GM21737 (cell line): ENCODE measurements around the gene MTF1.
A peak's percentile ranks its signal among the peaks of the same experiment; 100 is the strongest.
"Not testable (repeated sequence)": the region's sequence is repeated elsewhere in the genome, so short reads cannot be mapped to it uniquely, and the experiment has no call there.

Source experiments
- ATAC-seq: cut with Tn5 transposase; IDR thresholded peaks from one replicate; pipeline ENCODE4 v1.9.1; 2021; ENCODE audit warnings: mild to moderate bottlenecking, moderate library complexity; ENCODE audit not compliant: unreplicated experiment

Gene MTF1

DNA sequence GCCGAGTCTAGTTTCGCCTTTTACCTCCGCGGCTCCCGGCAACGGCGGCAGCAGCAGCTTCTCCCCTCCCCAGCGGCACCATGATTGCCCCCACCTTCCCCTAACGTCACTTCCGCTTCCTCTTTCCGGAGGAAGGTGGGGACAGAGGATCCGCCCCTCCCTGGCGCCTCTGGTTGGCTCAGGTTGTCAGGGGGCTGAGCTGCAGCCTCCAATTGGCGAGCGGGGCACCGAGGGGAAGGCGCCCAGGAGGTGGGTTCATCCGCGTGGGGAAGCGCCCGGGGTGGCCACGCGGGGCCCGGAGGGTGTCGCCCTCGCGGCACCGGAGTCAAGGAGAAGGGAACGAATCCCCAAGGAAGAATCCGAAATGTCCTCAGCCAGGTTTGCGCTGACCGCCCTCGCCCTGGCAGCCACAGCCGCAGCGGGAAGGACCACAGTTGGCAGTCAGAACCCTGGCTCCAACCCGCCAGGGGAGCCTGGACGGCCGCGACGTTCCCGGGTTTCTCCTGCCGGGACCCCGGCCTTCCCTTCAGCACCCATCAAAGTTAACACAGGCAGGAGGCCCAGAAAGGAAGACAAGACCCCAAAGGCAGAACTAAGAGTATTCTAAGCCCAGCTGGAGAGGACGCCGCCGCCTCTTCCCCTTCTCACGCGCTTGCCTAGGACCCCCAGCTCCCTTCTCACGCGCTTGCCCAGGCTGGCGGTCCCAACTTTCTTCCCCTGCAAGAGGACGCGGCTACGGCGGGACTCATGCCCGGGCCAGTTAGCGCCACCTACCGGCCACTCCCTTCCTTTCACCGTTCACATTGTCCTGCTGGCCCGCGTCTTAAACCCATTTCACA lies at the start of gene MTF1:
TSS of gene MTF1 (minus strand) at position 86 of the 839 bp plus-strand sequence. CDS start 1,934 bp downstream, outside the sequence.
- ATAC-seq = peak; percentile 89

DNA sequence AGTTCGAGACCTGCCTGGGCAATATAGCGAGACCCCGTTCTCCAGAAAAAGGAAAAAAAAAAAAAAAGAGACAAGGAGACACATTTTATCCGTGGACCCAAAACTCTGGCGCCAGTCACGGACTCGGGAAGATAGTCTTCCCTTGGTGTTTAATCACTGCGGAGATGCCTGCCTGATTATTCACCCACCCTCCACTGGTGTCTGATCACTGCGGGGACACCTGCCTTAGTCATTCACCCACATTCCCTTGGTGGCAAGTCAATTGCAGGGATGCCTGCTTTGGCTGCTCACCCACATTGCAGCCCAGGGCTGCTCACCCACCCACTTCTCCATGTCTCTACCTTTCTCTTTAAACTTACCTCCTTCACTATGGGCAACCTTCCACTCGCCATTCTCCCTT lies 49.1 kb upstream of the MTF1 start:
- not testable (repeated sequence) for ATAC-seq

DNA sequence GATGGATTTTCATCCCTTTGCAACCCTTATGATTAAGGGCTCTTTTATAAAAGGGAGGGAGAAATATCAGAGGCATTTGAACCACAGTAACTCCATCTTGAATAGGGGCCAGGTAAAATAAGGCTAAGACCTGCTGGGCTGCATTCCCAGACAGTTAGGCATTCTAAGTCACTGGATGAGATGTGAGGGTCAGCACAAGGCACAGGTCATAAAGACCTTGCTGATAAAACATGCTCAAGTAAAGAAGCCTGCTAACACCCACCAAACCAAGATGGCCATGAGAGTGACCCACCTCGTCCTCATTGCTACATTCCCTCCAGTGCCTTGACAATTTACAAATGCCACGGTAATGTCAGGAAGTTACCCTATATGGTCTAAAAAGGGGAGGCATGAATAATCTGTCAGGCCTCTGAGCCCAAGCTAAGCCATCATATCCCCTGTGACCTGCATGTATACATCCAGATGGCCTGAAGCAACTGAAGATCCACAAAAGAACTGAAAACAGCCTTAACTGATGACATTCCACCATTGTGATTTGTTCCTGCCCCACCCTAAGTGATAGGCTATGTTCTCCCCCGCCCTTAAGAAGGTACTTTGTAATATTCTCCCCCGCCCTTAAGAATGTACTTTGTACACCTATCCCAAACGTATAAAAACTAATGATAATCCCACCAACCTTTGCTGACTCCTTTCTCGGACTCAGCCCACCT lies 48.2 kb upstream of the MTF1 start:
- not testable (repeated sequence) for ATAC-seq

GRCh38 chr1:37906591-37906990 lies 47.2 kb upstream of the MTF1 start:
- not testable (repeated sequence) for ATAC-seq

- no peak for ATAC-seq
Observed at GRCh38 chr1:37905727-37906126, 46.3 kb upstream of the MTF1 start.

- not testable (repeated sequence) for ATAC-seq
Observed at GRCh38 chr1:37903921-37904320, 44.5 kb upstream of the MTF1 start.

DNA sequence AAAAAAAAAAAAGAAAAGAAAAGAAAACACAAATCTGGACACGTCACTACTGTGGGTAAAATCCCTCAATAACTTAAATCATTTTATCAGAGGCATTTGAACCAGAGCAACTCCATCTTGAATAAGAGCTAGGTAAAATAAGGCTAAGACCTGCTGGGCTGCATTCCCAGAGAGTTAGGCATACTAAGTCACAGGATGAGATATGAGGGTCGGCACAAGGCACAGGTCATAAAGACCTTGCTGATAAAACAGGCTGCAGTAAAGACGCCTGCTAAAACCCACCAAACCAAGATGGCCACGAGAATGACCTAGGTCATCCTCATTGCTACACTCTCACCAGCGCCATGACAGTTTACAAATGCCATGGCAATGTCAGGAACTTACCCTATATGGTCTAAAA lies 43.6 kb upstream of the MTF1 start:
- no peak for ATAC-seq

- ATAC-seq = no peak
Observed at GRCh38 chr1:37901893-37902225, 42.5 kb upstream of the MTF1 start.

GRCh38 chr1:37901191-37901892 lies 42.0 kb upstream of the MTF1 start:
- peak; percentile 65 for ATAC-seq

- not testable (repeated sequence) for ATAC-seq
Observed at GRCh38 chr1:37897563-37897962, 38.2 kb upstream of the MTF1 start.

DNA sequence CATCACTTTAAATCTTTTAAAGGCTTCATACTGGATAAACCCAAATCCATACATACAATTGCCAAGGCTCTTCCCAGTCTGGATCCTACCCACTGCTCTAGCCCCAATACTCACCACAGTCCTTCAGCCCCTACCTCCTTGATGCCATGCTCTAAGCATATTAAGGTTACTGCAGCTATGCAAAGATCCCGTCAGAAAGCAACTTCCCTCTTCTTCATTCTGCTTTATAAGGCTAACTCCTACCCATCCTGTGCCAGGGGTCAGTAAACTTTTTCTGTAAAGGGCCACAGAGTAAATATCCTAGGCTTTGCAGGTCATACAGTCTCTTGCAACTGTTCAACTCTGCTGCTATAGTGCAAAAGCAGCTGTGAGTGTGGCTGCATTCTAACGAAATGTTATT lies 34.3 kb upstream of the MTF1 start:
- ATAC-seq = no peak

DNA sequence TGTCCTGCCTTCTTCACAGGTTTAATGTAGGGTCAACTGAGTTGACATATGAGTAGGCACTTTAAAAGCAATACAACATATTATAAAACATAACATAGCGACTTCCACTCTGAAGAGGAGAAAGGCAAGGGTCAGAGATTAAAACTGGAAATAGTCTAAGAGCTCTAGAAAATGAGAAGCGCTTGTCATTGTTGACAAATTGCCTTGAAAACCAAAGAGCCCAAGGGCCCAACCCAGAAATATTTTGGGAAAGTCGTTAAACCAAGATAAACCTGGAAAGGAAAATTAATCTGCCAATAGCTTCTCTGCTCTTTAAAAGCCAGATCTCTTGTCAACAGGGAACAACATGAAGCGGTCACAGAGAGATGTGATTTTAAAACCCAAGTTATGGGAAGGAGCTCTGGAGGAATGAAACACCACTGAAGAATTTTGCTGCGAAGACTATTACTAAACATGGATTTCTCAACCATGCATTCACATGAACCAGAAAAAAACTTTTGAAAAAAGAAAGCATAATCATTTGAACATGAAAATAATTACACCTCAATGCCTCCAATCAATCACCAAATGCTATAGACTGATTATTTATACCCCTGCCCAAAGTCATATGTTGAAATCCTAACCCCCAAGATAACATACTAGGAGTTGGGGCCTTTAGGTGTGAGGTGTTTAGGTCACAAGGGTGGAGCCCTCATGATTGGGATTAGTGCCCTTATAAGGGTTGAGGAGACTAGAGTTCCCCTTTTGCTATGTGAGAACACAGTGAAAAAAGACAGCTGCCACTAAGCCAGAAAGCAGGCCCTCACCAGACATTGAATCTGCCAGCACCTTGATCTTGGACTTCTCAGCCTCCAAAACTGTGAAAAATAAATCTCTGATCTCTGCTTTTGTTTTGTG lies 33.0 kb upstream of the MTF1 start:
- no peak for ATAC-seq

DNA sequence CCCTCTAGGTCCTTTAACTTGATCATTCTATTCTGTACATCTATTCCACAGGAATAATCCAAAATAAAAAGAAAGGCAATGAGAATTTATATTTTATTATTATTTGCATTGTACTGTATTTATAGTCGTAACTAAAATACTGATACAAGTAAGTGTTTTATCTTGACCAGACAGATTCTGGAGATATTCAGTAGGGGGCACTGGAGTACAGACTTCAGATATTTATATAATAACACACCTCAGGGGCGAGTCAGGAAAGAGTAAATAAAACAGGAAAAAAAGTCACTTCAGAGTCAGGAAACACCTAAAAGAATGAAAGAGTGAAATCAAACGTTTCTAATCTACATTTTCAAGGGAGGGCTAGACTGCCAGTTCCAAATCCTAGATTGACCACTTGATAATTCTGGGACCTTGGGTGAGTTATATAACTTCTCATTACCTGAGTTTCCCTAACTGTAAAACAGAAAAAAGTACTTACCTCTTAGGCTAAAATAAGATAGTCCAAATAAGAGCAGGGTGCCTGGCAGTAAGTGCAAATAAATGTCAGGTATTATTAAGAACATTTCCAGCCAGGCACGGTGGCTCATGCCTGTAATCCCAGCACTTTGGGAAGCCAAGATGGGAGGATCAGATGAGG lies 31.1 kb upstream of the MTF1 start:
- ATAC-seq = no peak

DNA sequence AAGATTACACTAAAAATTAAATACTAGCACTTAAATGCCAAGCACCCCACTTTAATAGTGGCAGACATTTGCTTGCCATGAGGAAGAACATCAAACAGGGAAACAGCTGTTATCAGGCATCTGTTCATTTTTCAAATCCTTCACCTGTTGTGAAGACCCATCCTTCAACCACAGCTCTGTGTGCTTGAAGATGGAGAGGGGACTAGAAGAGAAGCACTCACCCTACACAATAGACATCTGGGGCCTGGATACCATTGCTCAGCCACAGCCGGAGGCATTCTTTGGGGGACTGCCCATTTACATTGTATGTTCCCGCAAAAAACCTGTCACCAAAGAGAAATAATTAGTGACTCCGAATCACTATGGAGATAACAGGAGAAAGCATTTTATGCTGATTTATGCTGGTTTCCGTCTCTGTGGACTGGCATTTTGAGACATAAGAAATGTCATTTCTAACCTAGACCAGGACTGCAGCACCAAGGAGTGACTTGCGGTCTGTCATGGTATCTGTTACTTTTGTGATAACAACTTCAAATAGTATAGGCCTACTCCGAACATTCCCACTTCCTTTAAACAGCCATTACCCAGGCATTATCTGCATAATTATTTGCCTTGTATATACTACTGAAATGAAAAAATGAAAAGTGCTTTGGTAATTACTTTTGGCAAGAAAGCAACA lies 28.8 kb upstream of the MTF1 start:
- no peak for ATAC-seq

DNA sequence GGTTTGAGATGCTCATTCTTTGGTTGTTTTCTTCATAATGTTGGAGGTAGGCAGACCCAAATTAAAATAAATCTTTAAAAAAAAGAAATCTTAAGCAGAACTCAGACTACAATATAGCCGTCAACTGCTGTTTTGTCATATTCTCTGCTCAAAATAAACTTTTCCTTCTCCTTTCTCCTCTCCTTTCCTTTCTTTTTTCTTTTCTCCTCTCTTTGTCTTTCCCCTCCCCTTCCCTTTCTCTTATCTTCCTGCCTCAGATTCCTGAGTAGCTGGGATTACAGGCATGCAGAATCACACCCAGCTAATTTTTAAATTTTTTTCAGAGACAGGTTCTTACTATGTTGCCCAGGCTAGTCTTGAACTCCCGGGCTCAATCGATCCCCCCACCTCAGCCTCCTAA lies 24.8 kb upstream of the MTF1 start:
- no peak for ATAC-seq

- ATAC-seq = no peak
Observed at GRCh38 chr1:37883671-37884070, 24.3 kb upstream of the MTF1 start.

DNA sequence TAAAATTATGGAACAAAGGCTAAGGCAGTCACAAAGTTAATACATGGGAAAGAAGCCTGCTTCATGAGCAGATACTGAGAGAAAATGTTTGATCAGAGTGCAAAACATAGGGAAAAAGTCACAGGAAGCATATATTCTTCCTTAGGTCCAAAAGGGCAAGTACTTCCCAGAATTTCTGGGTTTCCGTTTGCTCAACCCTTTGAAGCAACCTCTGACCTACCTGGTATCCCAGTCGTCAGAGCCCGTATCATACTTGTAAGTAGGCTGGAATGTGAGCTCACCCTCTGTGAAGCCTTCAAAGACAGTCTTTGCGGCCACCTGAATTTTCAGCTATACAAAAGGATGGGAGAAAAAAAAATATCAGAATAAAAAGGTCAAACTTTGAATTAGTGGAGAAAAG lies 20.5 kb upstream of the MTF1 start:
- ATAC-seq = no peak

DNA sequence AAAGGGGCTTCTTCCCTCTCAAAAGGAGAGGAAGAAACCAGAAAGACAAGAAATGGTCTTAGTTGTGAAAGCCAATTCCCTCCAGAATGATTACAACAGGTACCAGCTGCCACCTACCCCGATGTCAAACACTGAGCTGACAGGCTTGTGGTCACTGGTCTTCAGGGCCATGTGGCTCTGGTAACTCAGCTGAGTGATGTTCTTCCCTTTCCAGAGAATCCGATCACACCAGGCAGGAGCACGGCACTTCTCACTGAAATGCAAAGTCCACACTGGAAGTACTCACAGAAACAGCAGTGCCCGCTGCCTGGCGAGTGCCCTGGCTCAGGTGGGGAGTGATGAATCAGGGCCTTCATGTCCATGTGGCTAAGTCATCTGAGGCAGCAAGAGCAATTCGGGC lies 18.7 kb upstream of the MTF1 start:
- ATAC-seq = no peak

- no peak for ATAC-seq
Observed at GRCh38 chr1:37875833-37876232, 16.4 kb upstream of the MTF1 start.

GRCh38 chr1:37872692-37873091 lies 13.3 kb upstream of the MTF1 start:
- ATAC-seq = no peak
